ENCODE measurements around the gene PDCD4. TPM values are rescaled to one million over a fixed set of nuclear protein-coding genes. Genes with fewer than 3 reads are reported as not detected.

Gene PDCD4
- total RNA-seq, 2 donors from 2014 or later = 22.1 to 22.6 TPM

DNA sequence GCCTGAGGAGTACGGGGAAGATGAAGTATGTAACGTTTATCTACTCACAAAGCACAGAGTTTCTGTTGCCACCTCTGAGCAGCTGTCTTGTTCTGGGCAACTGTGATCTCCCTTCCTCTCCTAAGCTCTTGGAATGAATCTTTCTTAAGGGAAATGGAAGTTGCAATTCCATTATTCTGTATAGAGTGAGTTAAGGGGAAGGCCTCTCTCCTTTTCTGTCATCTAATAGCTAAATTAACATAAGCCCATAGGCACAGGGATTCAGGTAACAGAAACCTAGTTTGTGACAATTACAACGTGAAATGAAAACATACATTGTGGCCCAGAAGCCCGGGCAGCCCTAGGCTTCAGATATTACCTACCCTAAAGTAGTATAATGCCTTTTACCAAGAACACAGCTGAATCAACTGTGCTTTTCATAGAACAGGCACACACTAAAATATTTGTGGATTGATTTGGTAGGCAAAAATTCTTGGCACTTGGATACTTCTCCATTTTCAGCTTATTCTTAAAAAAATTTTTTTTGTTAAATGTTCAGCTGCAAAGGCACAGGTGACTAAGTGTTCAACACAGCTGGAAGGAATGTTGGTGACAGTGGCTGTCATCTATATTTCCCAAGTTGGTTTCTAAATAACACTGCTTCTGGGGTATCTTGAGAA, 3.8 kb upstream of the PDCD4 start:
- no peak for DNase-seq (ENCODE audit: low spot score)
- Histone ChIP-seq H3K4me1 (peaks cover 0 to 32% of the 10 kb centered on the region in 2 donors), H3K27ac (no peak overlapping the region), H3K27me3 (no peaks in the 10 kb centered on the region), H3K36me3 (no peaks in the 10 kb centered on the region), H3K9me3 (no peaks in the 10 kb centered on the region), H3K4me3 (no peak overlapping the region)
- TF ChIP-seq, protein P1, sequence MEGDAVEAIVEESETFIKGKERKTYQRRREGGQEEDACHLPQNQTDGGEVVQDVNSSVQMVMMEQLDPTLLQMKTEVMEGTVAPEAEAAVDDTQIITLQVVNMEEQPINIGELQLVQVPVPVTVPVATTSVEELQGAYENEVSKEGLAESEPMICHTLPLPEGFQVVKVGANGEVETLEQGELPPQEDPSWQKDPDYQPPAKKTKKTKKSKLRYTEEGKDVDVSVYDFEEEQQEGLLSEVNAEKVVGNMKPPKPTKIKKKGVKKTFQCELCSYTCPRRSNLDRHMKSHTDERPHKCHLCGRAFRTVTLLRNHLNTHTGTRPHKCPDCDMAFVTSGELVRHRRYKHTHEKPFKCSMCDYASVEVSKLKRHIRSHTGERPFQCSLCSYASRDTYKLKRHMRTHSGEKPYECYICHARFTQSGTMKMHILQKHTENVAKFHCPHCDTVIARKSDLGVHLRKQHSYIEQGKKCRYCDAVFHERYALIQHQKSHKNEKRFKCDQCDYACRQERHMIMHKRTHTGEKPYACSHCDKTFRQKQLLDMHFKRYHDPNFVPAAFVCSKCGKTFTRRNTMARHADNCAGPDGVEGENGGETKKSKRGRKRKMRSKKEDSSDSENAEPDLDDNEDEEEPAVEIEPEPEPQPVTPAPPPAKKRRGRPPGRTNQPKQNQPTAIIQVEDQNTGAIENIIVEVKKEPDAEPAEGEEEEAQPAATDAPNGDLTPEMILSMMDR (IDR thresholded peaks at IDR 0.05) = no peak

DNA sequence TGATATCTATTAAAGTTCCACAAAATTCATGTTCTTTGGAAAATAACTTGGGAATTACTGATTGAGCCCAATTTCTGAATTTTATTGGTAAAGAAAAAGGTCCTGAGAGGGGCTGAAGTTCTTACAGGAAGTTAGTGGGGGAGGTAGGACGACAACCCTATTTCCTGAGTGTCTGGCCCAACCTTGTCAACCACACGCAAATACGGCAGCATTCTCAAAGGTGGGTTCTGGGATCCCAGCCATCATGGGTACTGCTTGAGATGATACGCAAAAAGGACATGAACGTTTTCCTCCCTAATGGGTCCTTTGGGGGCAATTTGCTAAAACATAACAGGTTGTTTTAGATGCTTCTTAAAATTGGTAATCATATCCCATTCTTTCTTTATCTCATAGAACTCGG, 2.7 kb upstream of the PDCD4 start:
- Histone ChIP-seq H3K4me1 (peaks cover 0 to 33% of the 10 kb centered on the region in 2 donors), H3K36me3 (no peaks in the 10 kb centered on the region), H3K4me3 (no peak overlapping the region), H3K27ac (no peak overlapping the region), H3K27me3 (no peaks in the 10 kb centered on the region), H3K9me3 (no peaks in the 10 kb centered on the region)
- no peak for DNase-seq (ENCODE audit: low spot score)
- TF ChIP-seq, protein P1 (IDR thresholded peaks at IDR 0.05) = no peak

DNA sequence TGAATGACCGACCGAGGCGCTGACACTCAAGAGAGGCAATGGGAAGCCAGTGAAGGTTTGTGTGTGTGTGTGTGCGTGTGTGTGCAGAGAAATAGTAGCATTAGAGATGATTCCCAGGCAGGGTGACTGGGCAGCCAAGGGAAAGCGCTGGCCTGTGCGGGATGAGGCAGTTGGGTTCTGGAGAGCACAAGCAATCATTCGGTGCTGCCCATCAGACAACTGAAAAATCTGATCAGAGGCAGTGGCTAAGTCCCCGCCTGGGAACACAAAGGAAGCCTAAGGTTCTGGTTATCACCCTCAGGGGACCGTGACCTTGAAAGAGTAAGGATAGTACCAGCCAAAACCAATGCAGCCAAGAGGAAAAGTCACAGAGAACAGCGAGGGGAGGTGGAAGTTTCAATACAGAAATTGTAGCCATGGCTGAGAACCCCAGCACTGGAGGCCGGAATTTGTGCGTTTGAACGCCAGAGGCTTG, 868 bp upstream of the PDCD4 start:
- no peaks in the 10 kb centered on the region for H3K9me3 ChIP-seq
- peak overlapping the region; percentile 96 to 99 for H3K27ac ChIP-seq
- TF ChIP-seq, protein P1 (IDR thresholded peaks at IDR 0.05) = no peak
- H3K27me3 ChIP-seq = no peaks in the 10 kb centered on the region
- no peak for DNase-seq (ENCODE audit: low spot score)
- H3K36me3 ChIP-seq = peaks cover under 1% of the 10 kb centered on the region
- peak overlapping the region; percentile 74 to 99 for H3K4me3 ChIP-seq
- peaks cover 0 to 24% of the 10 kb centered on the region in 2 donors for H3K4me1 ChIP-seq

DNA sequence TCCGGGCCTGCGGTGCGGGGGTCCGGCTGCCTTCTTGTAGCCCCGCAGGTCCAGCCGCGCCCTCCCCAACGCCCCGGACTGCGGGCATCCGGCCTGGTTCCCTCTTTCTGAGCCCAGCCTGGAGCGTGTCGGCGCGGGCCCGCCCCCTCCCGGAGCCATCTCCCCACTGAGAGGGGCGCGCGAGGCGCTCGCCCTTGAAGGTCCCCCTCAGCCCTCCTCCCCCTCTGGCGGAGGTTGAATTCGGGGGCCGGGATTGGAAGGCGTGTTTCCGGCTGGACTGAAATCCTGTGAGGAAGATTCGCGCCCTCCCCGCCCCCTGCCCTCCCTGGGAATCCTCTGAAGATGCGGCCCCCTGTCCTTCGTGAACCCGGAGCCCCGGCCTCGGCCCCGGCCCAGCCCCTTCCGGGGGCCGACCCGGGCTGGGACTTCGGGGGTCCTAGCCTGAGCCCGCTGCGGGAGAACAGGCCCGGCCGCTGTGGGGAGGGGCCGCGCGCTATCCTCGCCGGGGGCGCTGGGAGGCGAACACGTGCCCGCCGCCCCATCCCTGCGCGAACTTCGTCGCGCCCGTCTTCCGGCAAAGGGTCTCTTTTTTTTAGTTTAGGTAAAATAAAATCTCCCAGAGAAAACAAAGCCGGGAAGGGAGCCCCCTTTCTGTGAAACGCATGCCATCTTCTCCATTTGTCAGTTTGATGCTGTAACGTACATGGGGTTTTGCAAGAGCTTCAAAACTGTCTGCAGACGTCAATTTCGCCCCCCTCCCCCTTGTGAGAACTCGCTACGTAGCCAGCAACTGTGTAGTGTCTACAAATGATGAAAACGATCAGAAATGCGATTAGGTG, 636 bp downstream of the PDCD4 start:
- H3K4me1 ChIP-seq = peaks cover 0 to 19% of the 10 kb centered on the region in 2 donors
- no peaks in the 10 kb centered on the region for H3K27me3 ChIP-seq
- no peaks in the 10 kb centered on the region for H3K9me3 ChIP-seq
- peak; percentile 73 for DNase-seq (ENCODE audit: low spot score)
- H3K4me3 ChIP-seq = peak overlapping the region; percentile 74 to 99
- TF ChIP-seq, protein P1 (IDR thresholded peaks at IDR 0.05) = peak in 1 of 2 donors; percentile 9
- peaks cover 6% of the 10 kb centered on the region for H3K36me3 ChIP-seq
- peak overlapping the region; percentile 96 to 99 for H3K27ac ChIP-seq

DNA sequence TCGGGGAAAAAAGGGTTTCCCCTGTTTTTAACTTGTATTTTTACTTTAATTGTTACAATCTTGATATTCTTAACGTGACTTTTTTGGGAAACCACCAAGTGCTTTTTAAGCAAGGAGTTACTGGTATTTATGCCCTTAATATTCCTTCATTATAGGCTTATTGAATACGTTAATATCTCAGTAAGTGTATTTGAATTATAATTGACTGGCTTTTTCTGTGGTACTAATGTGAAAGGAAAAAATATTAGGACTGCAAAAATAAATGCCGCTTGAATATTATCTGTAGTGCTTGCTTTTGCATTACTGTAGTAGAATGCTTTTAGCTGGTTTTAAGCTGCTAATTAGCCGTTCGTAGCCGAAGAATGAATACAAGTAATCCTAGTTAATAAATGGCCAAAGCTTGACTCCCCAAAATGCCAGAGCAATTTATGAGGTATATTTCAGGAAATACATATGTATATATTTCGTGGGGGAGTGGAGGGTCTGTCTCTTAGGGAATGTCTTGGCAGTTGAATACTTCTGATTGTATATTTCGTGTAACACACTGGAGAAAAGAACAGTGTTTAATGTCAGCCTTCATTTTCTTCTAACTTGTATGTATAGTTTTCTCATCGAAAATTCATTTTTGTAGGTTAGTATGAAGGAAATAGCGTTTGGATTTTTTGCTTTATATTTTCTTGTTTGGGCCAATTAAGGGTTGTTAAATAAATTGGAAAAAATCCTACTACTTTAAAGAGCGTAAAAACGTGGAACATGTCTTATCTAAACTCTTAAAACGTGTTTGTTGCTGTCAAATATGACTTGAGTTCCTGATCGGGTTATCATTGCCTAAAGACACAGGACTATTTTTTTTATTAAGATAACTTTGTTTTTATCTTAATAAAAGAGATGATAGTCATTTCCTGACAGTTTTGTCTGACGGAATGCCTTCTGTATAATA, 1.5 kb downstream of the PDCD4 start:
- Histone ChIP-seq H3K4me1 (peaks cover 0 to 19% of the 10 kb centered on the region in 2 donors), H3K27me3 (no peaks in the 10 kb centered on the region), H3K27ac (peak overlapping the region; percentile 96 to 99)

More for the DNA sequence above, 1.5 kb downstream of the PDCD4 start:
- TF ChIP-seq, protein P1 (IDR thresholded peaks at IDR 0.05) = no peak
- Histone ChIP-seq H3K9me3 (no peaks in the 10 kb centered on the region), H3K4me3 (peak overlapping the region; percentile 74 to 99), H3K36me3 (peaks cover 6% of the 10 kb centered on the region)
- no peak for DNase-seq (ENCODE audit: low spot score)

Measured in right atrium auricular region (tissue), 2 donors.